NCI-H128 (cell line): ENCODE measurements around the gene SCUBE1.

Source experiments
- DNase-seq: peaks from one replicate; lab custom pipeline; 2025; ENCODE audit not compliant: unreplicated experiment; lab: John Stamatoyannopoulos, UW

The SCUBE1 gene

DNA sequence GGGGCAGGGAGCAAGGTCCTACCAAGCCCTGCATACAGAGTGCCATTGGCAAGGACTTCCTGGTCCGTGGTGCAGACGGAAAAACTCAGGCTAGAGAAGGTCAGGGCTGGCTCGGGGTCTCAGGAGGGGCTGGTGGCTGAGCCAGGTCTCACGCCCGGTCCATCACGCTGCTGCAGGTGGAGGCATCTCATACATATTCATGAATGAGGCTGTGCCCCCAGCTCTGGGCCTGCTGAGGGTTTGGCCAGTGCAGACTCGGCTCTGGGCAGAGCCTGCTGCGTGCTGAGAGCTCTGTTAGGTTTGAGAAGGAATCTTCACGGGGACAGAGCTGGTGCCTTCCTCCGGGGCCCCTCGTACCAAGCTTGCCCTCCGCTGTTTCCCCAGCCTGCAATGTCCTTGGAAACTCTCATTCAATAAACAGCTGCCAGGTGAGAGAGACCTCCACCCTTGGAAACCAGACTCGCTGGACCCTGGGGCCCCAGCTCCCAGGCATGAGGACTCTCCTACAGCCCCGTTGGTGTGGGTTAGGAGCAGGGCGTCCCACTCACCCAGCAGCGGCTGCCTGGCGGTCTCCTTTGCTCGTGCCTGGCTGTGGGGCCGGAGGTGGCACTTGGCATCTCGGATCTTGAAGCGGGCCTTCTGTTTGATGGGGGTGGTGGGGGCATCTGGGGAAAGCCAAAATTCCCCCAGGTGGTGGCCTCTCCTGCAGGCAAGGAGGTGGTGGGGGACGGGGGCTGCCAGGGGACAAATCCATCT is 122.4 kb downstream of the SCUBE1 start:
- no peak for DNase-seq

DNA sequence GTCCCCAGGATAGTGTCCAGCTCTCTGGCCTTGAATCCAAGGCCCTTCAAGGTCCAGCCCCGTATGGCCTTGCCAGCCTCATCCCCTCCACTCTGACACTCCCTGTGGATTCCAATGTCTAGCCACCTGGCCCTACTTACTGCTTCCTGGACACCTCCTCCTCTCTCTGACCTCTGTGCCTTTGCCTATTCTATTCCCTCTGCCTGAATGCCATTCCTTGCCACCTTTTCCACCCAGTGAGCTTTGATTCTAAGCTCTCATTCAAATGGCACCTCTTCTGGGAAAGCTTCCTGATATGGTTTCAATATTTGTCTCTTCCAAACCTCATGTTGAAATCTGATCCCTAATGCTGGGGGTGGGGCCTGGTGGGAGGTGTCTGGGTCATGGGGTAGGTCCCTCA is 124.4 kb downstream of the SCUBE1 start:
- DNase-seq = no peak

DNA sequence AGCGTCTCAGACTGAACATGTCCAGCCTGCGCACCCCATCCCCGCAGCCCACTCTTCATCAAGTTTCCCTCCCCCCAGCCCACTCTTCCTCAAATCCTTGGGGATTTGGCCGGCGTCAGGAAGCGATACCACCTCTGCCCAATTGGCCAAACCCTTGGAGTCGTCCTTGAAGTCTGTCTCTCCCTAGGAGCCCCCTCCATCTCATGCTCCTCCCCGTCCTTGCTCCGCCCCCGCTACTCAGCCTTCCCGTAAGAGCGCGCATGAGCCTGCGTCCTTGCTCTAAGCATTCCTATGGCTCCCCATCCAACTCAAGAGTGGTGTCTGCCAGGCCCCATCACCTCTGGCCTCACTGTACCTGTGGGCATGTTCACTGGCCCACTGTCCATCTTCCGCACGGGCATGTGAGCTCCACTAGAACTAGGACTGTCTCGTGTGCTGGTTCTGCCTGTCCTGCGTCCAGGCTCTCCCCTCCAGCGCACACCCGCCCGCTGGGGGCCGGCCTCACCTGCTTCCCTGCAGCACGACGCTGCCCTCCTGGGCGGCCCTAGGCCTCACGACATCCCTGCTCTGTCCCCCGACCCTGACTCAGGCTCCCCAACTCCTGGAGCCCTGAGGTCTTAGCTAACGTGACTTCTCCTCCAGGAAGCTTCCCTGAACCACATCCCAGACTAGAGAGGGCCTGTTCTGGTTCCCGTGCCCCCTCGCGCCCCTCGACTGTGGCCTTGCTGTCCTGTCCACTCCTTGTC is 125.7 kb downstream of the SCUBE1 start:
- DNase-seq = no peak

DNA sequence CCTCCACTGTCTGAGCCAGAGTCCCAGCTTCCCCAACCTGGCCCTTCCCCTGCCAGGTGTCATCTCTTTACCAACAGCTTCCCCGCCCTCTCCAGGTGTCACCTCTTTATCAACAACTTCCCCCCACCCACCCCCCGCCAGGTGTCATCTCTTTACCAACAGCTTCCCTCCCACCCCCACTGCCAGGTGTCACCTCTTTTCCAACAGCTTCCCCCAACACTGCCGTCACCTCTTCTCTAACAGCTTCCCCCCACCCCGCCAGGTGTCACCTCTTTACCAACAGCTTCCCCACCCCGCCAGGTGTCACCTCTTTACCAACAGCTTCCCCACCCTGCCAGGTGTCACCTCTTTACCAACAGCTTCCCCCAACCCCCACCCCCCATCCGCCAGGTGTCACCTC is 126.4 kb downstream of the SCUBE1 start:
- no peak for DNase-seq

DNA sequence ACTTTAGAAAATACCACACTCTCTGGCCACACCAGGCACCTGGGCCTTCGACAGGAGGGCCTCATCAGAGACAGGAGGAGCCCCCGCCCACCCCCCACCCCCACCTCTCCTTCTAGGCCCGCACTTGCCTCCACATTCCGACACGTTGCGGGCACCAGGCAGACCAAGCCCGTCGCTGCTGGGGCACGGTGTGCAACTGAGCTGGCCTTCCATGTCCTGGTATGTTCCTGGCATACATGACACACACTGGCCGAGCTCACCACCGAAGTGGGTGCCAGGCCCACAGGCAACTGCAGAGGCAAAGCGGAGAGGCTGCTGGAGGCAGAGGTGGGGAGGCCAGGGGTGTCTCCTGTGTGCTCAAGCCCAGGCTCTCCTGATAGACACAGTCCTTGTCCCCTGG is 129.2 kb downstream of the SCUBE1 start:
- DNase-seq = no peak

DNA sequence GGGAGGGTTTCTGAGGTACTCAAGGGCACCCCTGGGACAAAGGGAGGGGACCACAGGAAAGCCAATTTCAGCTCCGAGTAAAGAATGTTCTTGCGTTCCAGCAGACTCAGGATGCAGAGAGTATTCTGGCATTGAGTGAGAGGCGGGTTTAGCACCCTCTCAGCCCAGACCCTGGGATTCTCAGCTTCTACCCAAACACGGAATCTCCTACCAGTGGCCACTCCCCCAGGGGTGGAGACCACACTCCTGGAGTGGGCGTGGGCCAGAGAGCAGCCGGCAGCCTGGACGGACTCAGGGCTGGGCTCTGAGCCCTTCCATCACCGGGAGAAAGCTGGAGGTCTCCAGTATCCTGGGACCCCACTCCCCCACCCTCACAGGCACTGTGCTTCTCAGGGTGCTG is 130.1 kb downstream of the SCUBE1 start:
- no peak for DNase-seq

DNA sequence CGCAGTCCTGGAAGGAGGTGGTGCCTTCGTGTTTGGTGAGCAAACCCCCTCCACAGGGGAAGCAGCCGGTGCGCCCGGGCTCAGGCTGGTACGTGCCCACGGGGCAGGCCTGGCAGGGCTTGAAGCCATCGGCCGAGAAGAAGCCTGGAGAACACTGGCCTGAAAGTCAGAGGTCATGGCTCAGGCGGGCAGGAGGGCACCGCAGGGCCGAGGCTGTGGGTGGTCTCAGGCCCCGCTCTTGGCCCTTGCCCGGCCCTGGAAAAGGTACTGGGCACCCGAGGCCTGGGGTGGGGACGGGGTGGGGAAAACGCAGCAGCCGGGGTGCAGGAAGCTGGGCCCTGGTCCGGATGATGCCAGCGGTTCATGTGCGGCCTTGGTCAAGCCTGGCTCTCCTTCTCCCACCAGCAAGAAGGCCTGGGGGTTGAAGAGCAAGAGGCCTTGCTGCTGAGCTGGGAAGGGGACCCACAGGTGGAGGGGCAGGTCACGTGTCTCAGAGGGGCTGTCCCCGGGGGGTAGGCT is 130.7 kb downstream of the SCUBE1 start:
- DNase-seq = no peak

DNA sequence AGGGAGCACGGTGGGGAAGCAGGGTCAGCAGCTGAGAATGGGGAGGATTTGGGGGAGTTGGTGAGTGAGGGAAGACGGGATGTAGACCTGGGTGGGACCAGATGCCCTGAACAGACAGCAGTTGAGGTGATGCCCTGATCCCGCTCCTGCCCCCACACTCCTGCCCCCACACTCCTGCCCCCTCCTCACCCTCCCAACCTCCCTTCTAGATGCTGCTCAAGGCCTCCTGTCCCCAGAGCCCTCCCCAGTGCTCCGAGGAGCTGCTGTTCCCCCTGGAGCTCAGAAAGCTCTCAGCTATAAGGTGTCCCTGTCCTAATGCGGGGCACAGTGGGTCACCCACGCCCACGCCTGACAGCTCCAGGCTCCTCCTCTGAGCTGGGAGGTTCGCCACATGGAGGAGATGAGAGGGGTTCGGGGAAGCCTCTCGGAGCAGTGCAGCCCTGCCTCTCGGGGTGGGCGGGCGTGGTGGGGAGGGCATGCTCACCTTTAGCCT is 131.2 kb downstream of the SCUBE1 start:
- no peak for DNase-seq

DNA sequence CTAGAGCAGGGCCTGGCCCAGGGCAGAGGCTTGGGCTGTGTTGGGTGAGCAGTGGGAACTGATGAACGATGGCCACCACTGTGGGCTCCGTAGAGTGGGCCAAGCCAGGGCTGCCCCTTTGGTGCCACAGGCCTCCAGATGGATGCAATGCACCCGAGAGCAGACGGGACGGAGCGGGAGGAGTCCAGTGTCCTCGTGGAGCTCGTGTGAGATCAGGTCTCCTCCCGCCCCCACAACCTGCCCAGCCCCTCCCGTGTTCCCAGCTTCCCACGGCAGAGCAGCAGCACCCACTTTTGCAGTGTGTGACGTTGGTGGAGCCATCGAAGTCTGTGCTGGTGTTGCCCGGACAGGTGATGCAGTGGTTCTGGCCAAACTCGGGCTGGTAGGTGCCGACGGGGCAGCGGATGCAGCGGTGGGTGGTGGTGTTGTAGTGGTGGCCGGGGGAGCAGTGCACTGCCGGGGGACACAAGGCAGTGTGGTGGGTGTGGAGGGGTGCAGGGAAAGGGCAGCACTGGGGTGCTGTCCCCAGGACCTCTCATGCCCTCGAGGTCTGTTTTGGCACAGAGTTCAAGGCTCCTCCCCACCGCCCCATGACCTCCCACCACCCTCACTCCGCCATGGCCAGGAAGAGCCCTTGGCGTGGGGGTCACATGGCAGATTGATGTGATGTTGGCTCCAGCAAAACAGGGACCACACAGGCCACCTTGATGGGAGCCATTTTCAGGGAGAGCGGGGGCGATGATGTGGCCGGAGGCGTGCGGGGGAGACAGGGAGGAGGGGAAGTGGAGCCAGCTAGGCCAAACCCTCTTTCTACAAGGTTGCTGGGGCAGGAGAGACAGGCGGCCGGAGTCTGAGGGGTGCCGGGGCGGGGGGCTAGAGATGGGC is 132.3 kb downstream of the SCUBE1 start:
- no peak for DNase-seq

DNA sequence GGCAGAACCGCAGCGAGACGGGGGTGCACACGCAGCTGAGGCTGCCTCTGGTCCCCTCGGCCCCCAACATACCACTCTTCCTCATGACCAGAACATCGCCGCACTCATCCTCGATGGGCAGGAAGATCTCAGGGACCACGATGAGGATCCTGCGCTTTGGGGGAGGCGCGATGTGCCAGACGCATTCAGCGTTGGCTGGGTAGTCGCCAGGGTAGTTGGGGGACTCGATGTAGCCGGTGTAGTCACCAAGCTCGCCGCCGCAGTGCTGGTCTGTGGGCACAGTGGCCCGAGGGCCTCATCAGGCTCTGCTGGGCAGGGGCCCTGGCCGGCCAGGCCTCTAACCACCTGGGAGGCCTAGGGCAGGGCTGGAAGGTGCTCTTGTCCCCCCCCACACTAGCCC is 133.2 kb downstream of the SCUBE1 start:
- DNase-seq = no peak

DNA sequence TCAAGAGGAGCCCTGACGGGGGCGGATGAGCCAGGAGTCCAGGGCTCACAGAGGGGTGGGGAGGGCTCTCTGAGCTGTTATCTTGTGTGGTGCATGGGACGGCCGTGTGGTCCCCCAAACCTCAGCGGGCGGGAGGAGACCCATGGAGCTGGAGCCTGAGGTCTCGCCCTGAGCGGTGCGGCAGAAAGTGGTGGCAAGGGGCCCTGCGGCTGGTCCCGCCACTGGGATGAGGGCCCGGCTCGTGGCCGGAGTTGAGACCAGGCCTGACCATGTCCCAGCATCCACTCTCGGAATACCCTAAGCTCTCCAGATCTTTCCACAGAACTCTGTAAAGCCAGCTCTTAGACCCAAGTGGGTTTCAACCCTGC is 133.7 kb downstream of the SCUBE1 start:
- DNase-seq = no peak

DNA sequence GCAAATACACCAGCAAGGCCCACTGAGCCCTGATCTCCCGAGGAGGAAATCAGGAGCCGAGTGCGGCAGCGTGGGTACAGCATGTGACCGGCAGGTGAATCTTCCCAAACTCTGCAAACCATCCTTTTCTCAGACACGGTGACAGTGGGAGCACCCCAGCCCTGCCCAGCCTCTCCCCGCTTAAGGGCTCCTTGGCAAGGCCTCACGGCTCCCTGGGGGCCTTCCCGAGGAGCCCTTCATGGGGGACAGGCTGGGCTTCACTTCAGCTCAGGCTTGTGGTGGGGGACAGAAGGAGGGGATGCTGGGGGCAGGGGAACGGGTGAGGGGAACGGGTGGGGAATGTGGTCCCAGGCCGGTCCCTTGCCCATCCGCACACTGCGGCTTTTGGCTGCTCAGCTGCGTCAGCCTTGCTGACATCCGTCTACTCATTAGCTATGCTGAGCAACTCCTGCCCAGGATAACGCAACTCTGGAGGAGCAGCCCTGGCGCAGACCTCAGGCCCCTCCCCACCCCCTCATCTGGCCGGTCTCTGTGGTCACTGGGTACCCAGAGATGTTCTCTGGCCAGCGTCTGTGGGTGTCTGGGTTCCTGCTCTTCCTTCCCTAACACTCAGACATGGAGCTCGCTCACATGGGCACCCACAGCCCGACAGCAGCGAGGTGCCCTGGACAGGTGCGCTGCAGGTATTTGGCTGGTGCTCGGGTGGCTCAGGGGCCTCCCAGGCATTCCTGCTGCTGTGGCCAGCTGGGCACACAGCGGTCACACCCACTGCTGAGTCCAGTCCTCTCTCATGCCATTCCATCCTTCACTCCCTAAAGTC is 134.3 kb downstream of the SCUBE1 start:
- DNase-seq = no peak

DNA sequence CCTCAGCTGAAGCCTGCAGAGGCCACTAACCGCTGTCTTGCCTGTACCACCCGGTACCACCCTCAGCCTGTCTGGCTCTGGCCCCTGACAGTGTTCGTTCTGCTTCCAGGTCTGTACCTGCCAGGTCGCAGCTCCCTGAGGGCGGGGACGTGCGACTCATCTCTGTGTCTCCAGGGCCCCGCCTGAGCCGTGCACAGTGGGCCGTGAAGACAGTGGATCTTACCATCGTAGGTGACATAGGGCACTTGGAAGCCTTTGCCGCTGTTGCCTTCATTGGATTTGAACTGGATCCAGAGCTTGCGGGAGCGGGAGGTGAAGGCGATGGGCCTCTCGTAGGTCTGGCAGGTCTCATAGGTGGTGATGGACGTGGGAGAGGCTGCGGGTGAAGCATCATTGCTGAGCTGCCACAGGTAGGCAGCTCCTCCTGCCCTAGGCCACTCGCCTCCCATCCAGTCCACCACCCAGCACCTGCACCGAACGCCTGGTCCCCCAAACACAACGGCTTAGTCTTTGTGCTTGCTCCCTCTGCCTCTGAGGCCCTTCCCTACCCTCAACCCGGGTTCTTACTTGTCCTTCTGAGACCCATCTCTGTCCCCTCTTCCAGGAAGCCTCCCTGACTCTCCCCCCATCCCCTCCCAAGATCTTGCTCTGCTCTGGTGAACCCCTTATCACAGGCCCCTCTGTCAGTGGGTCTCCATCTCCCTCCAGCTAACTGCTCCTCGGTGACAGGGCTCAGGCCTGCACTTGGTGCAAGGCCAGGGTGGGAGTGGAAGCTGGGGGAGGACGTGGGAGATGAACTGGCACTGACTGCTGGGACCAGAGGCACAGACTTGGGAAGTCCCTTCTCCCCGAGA is 135.1 kb downstream of the SCUBE1 start:
- no peak for DNase-seq

DNA sequence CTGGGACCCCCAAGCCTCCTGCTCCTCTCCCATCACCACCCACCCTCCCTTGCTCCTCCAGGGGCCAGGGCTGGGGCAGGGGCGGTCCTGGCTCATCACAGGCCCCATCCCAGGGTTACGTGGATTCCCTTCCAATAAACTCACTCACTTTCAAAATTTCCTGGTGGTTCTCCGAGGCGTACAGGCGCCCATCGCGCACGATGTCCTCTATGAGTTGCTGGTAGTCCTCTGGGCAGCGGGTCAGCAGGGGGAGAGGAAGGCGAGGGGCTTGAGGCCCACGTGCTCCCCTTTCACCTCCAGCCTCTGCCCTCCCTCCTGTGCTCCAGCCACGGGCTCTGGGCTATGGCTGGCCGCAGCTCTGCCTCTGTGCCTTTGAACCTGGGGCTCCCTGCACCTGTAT is 135.8 kb downstream of the SCUBE1 start:
- no peak for DNase-seq

DNA sequence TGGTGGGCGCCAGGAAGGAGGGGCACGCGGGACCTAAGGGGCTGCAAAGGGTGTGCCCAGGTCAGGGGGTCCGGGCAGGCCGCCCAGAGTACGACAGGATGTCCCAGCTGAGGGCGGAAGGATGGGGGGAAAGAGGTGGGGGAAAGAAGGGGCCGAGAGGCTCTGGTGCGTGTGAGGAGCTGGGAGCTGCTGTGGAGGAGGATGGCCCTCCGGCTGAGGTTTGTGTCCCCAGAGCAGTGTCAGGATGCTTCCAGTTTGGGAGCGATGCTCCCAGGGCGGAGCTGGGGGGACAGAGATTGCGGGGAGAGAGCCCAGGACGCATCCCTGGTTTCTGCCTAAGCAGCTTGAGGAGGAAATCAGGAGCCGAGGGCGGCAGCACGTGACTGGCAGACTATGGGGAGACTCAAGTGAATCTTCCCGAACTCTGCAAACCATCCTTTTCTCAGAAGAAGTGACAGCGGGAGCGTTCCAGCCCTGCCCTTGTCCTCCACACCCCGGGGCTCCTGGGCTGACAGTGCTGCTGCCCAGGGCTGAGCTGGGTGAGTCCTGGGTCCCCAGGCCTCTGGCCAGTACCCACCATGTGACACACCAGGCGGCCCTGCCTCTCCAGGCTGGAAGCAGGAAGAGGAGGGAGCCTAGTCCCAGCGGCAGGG is 136.5 kb downstream of the SCUBE1 start:
- no peak for DNase-seq

DNA sequence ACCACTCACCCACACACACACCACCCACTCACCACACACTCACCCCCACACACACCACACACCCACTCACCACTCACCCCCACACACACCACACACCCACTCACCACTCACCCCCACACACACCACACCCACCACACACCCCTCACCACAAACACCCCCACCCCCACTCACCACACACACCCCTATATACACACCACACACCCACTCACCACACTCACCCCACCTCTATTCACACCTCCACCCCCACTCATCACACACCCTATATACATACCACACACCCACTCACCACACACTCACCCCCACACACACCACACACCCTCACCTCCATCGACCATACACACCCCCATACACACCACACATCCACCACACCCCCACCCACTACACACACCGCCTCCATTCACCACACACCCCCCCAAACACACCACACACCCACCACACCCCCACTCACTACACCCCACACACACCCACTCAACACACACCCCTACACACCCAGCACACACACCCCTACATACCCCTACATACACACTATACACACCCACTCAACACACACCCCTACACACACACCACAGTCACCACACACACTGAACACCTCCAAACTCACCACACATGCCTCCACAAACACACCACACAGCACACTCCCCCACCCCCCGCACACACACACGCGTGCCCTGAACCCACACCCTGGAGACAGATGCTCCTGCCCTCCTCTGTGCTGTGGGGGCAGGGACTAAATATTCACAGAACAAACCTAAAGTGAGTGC is 137.2 kb downstream of the SCUBE1 start:
- no peak for DNase-seq

DNA sequence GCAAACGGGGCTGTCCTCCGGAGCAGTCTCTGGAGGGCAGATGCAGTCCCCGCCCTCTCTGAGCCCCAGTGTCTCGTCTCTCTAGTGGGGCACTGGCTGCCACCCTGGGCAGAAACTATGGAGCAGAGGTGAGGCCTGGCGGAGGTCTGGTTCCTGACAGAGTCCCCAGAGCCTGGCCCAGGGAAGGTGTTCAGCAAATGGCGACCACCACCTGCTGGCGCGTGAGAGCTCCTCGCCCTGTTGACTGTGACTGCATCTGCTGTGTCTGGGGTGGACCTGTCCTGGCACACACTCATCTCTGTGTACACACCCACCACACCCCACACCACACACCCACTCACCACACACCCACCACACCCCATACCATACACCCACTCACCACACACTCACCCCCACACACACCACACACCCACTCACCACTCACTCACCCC is 137.9 kb downstream of the SCUBE1 start:
- no peak for DNase-seq

DNA sequence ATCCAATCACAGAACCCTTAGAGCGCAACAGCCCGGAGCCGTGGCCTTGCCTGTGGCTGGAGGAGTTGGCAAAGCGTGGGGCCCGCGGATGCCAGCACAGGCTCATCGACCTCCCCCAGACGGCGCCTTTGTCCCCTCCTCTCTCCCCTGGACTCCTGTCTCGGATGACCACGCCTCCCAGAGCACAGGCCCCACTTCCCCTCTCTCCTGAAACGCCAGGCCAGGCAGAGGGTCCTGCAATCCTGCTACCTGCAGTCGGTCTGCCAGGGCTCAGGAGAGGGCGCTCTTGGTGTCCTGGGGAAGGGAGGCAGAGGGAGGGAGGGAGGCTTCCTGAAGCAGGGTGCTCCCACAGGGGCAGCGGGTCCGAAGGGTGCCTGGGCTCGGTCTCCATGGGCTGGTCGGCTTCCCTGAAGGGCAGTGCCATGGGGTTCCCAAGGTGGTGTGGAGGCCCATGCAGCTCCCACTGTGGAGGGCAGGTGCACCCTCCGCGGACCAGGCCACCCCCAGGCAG is 139.6 kb downstream of the SCUBE1 start:
- no peak for DNase-seq
